K562 treated with DMSO at 1 percent for 48 hours (cell line): ENCODE results near the gene FOSL2. TPM values are rescaled to one million over a fixed set of nuclear protein-coding genes. Genes with fewer than 3 reads are reported as not detected.

Source experiments
- total RNA-seq: library from RNA; unstranded; fragments of 300-600 nt; gene quantifications from 2 replicates; pipeline ENCODE4 v1.2.3, GENCODE V29; 2022; ENCODE audit warnings: low replicate concordance; ENCODE audit errors: extremely low read depth

Gene FOSL2
- not detected in 2 replicates for total RNA-seq

GRCh38 chr2:28392297-28393113, at the start of gene FOSL2:
Gene FOSL2, plus strand, starts transcription at chr2:28392858. Its CDS starts 863 bp downstream, at chr2:28393721.

Other genes with a start within 250 kb of the FOSL2 start
- gene PLB1, start 103.2 kb downstream of the FOSL2 start, total RNA-seq = not detected in 2 replicates